Measurements from ENCODE around the gene GATAD2A.

The GATAD2A gene

GRCh38 chr19:19528721-19529490 lies 123.4 kb downstream of the GATAD2A start, which contains the start of gene YJEFN3:
Gene YJEFN3, plus strand, starts transcription at chr19:19528911. Its CDS starts 22 bp downstream, at chr19:19528933.
- peak; percentile 33 for DNase-seq
- no peak for TF ChIP-seq CTCF (IDR thresholded peaks at IDR 0.05; ENCODE audit: low read depth, low read length, missing control alignments)
- in situ Hi-C loops (cut with HindIII; ENCODE audit: low pct_ligation_motif_present, low sequenced_read_pairs) = no loop called here
- peak within 1 kb of the TSS; percentile 30 for H3K4me3 ChIP-seq (ENCODE audit: low read depth, low read length)
- no peaks in the 10 kb centered on the region for H3K27me3 ChIP-seq (replicated peaks)
- H3K27ac ChIP-seq = no peak within 1 kb of the TSS
- peaks cover 13% of the 10 kb centered on the region for H3K36me3 ChIP-seq (replicated peaks)

- H3K27ac ChIP-seq = no peak overlapping the region
- DNase-seq = no peak
- in situ Hi-C loops (cut with HindIII; ENCODE audit: low pct_ligation_motif_present, low sequenced_read_pairs) = no loop called here
- H3K27me3 ChIP-seq (replicated peaks) = no peaks in the 10 kb centered on the region
- no peak for TF ChIP-seq CTCF (IDR thresholded peaks at IDR 0.05; ENCODE audit: low read depth, low read length, missing control alignments)
- no peak overlapping the region for H3K4me3 ChIP-seq (ENCODE audit: low read depth, low read length)
- peaks cover 13% of the 10 kb centered on the region for H3K36me3 ChIP-seq (replicated peaks)
Measured at GRCh38 chr19:19529783-19530422, 124.4 kb downstream of the GATAD2A start.

GRCh38 chr19:19530423-19530804 lies 124.9 kb downstream of the GATAD2A start:
- H3K36me3 ChIP-seq (replicated peaks) = peaks cover 13% of the 10 kb centered on the region
- no peaks in the 10 kb centered on the region for H3K27me3 ChIP-seq (replicated peaks)
- no peak for DNase-seq
- H3K27ac ChIP-seq = no peak overlapping the region
- in situ Hi-C loops (cut with HindIII; ENCODE audit: low pct_ligation_motif_present, low sequenced_read_pairs) = no loop called here
- no peak for TF ChIP-seq CTCF (IDR thresholded peaks at IDR 0.05; ENCODE audit: low read depth, low read length, missing control alignments)
- H3K4me3 ChIP-seq (ENCODE audit: low read depth, low read length) = no peak overlapping the region

DNA sequence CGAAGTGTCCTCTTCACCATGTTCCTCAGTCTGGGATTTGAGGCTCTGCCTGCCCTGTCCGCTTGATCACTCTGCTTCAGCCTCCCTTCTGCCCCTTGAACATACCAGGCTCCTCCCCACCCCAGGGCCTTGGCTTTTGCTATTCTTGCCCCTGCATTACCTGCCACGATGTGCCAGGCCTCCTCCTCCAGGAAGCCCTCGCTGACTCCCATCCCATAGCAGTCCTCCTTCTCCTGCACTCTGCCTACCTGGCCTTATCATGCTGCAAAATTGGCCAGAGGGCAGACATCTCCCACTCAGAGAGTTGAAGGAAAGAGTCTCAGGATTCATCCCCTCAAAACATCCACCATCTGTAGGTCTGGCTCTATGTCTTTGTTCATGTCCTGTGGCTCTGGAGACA lies 125.4 kb downstream of the GATAD2A start:
- Histone ChIP-seq H3K27ac (no peak overlapping the region), H3K36me3 (replicated peaks) (peaks cover 13% of the 10 kb centered on the region), H3K27me3 (replicated peaks) (no peaks in the 10 kb centered on the region), H3K4me3 (ENCODE audit: low read depth, low read length) (no peak overlapping the region)
- in situ Hi-C loops (cut with HindIII; ENCODE audit: low pct_ligation_motif_present, low sequenced_read_pairs) = no loop called here
- DNase-seq = no peak
- no peak for TF ChIP-seq CTCF (IDR thresholded peaks at IDR 0.05; ENCODE audit: low read depth, low read length, missing control alignments)

GRCh38 chr19:19531951-19532805 lies 126.7 kb downstream of the GATAD2A start:
- peaks cover 8% of the 10 kb centered on the region for H3K36me3 ChIP-seq (replicated peaks)
- peak; percentile 52 for DNase-seq
- H3K27ac ChIP-seq = no peak overlapping the region
- in situ Hi-C loops (cut with HindIII; ENCODE audit: low pct_ligation_motif_present, low sequenced_read_pairs) = no loop called here
- no peak overlapping the region for H3K4me3 ChIP-seq (ENCODE audit: low read depth, low read length)
- H3K27me3 ChIP-seq (replicated peaks) = no peaks in the 10 kb centered on the region
- peak; percentile 98 for TF ChIP-seq CTCF (IDR thresholded peaks at IDR 0.05; ENCODE audit: low read depth, low read length, missing control alignments)

Data from brain microvascular endothelial cell (primary cell).